Choroid plexus epithelial cell (primary cell): ENCODE results near the gene COL26A1.

Experiments used
- DNase-seq: peaks from one replicate; pipeline ENCODE4 v3.0.0-alpha.2; 2010; ENCODE audit warnings: low read depth
- H3K4me3 ChIP-seq: 2 replicates; pipeline ENCODE4 v1.5.1; 2011; ENCODE audit warnings: low read depth, mild to moderate bottlenecking, control low read depth, low read length, moderate library complexity
- TF ChIP-seq, protein P1 (sequence below): conservative IDR thresholded peaks from 2 replicates; pipeline ENCODE4 v1.5.1; 2011; ENCODE audit warnings: low read depth, mild to moderate bottlenecking, control low read depth, inconsistent platforms, low read length, moderate library complexity

COL26A1 gene

DNA sequence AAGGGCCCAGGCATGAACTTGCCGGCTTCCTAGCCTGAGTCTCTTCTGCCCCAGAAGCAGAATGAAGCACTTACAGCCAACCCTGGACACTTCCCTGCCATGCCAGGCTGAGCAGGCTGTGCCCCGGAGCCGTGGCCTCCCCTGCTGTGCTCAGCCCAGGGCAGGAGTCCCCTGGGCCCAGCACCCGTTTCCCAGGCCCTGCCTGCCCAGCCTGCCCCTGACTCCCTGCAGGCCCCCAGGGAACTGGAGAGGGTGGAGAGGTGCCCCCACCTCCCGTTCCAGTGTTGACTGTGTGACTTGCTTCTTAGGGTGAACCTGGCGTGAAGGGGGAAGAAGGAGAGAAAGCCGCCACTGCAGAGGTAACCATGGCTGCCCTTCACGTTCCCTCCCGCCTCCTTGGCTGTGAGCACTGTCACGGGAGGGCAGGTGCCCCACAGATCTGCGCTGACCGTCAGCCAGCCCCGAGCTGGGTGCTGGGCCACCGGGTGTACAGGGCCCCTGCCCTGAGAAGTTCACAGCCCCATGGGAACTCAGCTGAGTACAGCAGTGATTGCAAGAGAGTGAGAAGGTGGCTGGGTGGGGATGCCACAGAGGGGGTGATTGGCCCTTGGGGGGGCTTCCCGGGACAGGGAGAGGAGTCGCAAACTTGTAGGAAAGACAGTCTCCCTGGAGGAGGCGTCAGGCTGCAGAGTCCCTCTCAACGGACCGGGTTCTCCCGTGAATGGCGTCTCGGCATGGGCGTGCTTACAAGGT lies 190.5 kb downstream of the COL26A1 start:
- TF ChIP-seq, protein P1, sequence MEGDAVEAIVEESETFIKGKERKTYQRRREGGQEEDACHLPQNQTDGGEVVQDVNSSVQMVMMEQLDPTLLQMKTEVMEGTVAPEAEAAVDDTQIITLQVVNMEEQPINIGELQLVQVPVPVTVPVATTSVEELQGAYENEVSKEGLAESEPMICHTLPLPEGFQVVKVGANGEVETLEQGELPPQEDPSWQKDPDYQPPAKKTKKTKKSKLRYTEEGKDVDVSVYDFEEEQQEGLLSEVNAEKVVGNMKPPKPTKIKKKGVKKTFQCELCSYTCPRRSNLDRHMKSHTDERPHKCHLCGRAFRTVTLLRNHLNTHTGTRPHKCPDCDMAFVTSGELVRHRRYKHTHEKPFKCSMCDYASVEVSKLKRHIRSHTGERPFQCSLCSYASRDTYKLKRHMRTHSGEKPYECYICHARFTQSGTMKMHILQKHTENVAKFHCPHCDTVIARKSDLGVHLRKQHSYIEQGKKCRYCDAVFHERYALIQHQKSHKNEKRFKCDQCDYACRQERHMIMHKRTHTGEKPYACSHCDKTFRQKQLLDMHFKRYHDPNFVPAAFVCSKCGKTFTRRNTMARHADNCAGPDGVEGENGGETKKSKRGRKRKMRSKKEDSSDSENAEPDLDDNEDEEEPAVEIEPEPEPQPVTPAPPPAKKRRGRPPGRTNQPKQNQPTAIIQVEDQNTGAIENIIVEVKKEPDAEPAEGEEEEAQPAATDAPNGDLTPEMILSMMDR, result no peak
- no peak overlapping the region for H3K4me3 ChIP-seq
- no peak for DNase-seq

DNA sequence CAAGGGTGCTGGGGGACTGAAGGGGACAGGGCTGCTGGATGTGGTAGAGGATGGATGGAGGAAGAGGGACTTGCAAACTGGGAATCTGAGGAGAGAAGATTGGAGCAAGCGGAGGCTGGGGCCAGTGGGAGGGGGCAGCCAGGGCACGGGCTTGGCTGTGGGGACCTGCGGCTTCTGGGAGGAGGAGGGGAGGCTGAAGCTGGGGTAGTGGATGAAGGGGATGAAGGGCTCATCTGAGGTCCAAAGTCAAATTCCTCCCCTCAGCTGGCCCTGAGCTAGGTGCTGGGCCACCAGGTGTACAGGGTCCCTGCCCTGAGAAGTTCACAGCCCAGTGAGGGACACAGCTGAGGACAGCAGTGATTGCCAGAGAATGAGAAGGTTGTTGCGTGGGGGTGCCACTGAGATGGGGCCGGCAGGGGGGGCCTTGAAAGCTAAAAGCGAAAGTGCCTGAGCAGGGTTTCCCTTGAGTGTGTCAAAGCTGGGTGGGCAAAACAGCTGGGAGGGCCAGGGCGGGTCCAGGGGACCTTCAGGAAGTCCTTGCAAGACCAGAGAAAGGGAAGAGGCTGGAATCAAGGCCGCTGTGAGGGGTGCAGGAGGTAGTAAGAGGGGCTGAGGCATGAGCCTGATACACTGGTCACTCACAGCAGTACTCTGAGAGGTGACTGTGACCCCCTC lies 191.2 kb downstream of the COL26A1 start:
- H3K4me3 ChIP-seq, result no peak overlapping the region
- TF ChIP-seq, protein P1, result no peak
- no peak for DNase-seq

DNA sequence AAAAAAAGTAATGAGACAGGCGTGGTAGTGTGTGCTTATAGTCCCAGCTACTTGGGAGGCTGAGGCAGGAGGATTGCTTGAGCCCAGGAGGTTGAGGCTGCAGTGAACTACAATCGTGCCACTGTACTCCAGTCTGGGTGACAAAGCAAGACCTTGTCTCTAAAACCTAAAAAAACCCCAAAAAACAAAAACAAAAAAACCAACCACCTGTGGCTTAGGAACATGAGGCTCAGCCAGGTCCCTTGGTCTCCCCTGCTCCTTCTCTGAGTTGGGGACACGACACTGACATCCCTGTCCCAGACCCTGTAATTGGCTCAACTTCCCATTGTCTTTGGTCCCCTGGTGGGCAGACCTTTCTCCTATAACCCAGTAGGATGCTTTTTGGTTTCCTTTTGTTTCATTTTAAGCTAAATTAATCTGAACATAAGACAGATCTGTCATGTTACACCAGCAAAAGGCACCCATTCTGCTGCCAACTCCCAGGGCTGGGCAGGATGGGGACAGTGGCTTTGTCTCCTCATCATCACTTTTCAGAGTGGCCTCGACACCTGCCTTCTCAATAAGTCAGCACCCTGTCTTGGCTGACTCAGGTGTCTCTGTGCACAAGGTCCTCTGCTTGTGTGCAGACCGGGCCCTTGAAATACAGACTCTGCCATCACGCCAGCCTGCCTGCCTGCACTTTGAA lies 192.1 kb downstream of the COL26A1 start:
- DNase-seq, result no peak
- no peak overlapping the region for H3K4me3 ChIP-seq
- TF ChIP-seq, protein P1, result no peak

DNA sequence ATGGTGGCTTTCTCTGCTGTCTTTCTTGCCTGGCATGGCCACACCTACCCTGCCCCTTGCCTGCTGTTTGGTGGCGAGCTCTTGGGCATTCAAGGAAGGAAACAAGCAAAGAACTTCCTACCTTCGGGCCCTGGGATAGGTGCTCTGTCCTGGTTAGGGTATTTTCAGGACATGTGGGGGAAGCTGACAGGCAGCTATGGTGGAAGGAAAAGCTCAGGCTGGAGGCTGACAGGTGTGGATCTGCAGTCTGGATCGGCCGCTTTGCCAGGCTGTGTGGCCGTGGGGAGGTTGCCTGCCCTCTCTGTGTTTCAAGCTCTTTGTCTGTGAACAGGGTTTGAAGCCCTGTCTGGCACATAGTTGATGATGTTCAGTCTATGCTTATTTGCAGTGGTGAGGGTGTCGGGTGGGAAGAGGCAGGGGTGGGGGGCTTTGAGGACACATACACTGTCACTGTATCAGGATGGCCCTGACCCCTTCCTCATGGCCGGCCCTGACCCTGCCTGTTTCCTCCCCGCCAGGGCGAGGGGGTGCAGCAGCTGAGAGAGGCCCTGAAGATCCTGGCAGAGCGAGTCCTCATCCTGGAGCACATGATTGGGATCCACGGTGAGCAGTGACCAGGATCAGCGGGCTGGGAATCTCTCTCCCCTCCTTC lies 192.7 kb downstream of the COL26A1 start:
- DNase-seq, result no peak
- TF ChIP-seq, protein P1, result no peak
- H3K4me3 ChIP-seq, result no peak overlapping the region

DNA sequence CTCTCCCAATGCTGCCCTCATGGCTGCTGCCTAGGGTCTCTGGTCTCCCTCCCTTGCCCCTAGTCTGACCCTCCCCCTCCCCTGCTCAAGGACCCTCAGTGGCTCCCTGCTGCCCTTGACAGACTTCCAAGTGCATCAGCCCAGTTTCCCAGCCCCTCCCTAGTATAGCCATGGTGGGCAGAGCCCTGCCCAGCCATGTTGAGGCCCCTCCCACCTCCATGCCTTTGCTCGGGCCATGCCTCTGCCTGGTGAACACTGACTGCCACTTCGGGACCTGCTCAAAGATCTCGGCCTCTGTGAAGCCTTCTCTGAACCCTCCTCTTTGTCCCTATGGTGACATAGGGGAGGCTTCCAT lies 193.2 kb downstream of the COL26A1 start:
- DNase-seq, result no peak
- TF ChIP-seq, protein P1, result no peak

DNA sequence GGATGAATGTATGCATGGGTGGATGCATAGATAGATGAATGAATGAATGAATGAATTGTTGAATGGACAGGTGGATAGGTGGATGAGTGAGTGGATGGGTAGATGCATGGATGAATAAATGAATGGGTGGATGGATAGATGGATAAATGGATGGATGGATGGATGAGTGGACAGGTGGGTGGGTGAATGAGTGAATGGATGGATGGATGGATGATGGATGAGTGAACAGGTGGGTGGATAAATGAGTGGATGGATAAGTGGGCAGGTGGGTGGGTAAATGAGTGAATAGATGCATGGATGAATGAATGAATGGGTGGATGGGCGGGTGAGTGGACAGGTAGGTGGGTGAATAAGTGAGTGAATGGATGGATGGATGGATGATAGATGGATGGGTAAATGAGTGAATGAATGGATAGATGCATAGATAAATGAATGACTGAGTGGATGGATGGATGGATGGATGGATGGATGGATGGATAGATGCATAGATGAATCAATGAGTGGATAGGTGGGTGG lies 193.8 kb downstream of the COL26A1 start:
- H3K4me3 ChIP-seq, result no peak overlapping the region
- TF ChIP-seq, protein P1, result no peak
- no peak for DNase-seq

More for the DNA sequence above, 193.2 kb downstream of the COL26A1 start:
- no peak overlapping the region for H3K4me3 ChIP-seq
